Neural crest cell (in vitro differentiated cells): ENCODE results near the gene UBE2N. TPM values are rescaled to one million over a fixed set of nuclear protein-coding genes. Genes with fewer than 3 reads are reported as not detected.

ENCODE experiments used
- DNase-seq: peaks from one replicate; pipeline ENCODE4 v3.0.0; 2021; ENCODE audit warnings: low read depth, mixed read lengths, low spot score
- H3K27ac Mint-ChIP-seq: one replicate; pipeline ENCODE4 v1.8.0; 2021; ENCODE audit warnings: mild to moderate bottlenecking, mixed read lengths; ENCODE audit not compliant: unreplicated experiment
- H3K27me3 Mint-ChIP-seq: 2 replicates; pipeline ENCODE4 v1.8.0; 2021; ENCODE audit warnings: low read depth, mild to moderate bottlenecking, mixed read lengths
- H3K36me3 Mint-ChIP-seq: 2 replicates; pipeline ENCODE4 v1.8.0; 2021; ENCODE audit warnings: low read depth, mild to moderate bottlenecking, mixed read lengths
- H3K4me1 Mint-ChIP-seq: 2 replicates; pipeline ENCODE4 v1.8.0; 2021; ENCODE audit warnings: mixed read lengths
- H3K4me3 Mint-ChIP-seq: one replicate; pipeline ENCODE4 v1.8.0; 2021; ENCODE audit warnings: mild to moderate bottlenecking, mixed read lengths
- H3K9me3 Mint-ChIP-seq: 2 replicates; pipeline ENCODE4 v1.8.0; 2021; ENCODE audit warnings: mixed read lengths
- CTCF ChIP-seq: fragments of 200-600 bp; sonication (generic); conservative IDR thresholded peaks from 2 replicates; pipeline ENCODE4 v1.5.0; 2021; ENCODE audit warnings: antibody characterized with exemption, mild to moderate bottlenecking
- total RNA-seq: library from RNA; stranded (reverse); gene quantifications from 2 replicates; pipeline ENCODE4 v1.2.1, GENCODE V29; 2021

The UBE2N gene
- total RNA-seq, 1 donor from 2014 or later, result 176 TPM

- no peak for TF ChIP-seq CTCF
- Mint-ChIP-seq H3K9me3 (no peaks in the 10 kb centered on the region), H3K27ac (peak overlapping the region; percentile 98), H3K36me3 (no peaks in the 10 kb centered on the region), H3K4me1 (peaks cover 41% of the 10 kb centered on the region), H3K4me3 (peak overlapping the region; percentile 96), H3K27me3 (no peaks in the 10 kb centered on the region)
- DNase-seq, result no peak
These were observed 929 bp upstream of the UBE2N start for GRCh38 chr12:93442411-93443340.

- H3K27me3 Mint-ChIP-seq, result no peaks in the 10 kb centered on the region
- H3K27ac Mint-ChIP-seq, result peak overlapping the region; percentile 98
- H3K4me1 Mint-ChIP-seq, result peaks cover 48% of the 10 kb centered on the region
- no peaks in the 10 kb centered on the region for H3K36me3 Mint-ChIP-seq
- DNase-seq, result no peak
- H3K4me3 Mint-ChIP-seq, result peak overlapping the region; percentile 93
- TF ChIP-seq CTCF, result no peak
- H3K9me3 Mint-ChIP-seq, result no peaks in the 10 kb centered on the region
These were observed 598 bp downstream of the UBE2N start for GRCh38 chr12:93441081-93441616.

- H3K27me3 Mint-ChIP-seq, result no peaks in the 10 kb centered on the region
- H3K36me3 Mint-ChIP-seq, result no peaks in the 10 kb centered on the region
- no peaks in the 10 kb centered on the region for H3K9me3 Mint-ChIP-seq
- H3K4me1 Mint-ChIP-seq, result peaks cover 48% of the 10 kb centered on the region
- DNase-seq, result no peak
- TF ChIP-seq CTCF, result no peak
- peak overlapping the region; percentile 93 for H3K4me3 Mint-ChIP-seq
- peak overlapping the region; percentile 98 for H3K27ac Mint-ChIP-seq
These were observed 1.5 kb downstream of the UBE2N start for GRCh38 chr12:93440043-93440835.

- no peak for TF ChIP-seq CTCF
- H3K27ac Mint-ChIP-seq, result no peak overlapping the region
These were observed 3.3 kb downstream of the UBE2N start for GRCh38 chr12:93438266-93439050.

More at GRCh38 chr12:93438266-93439050, 3.3 kb downstream of the UBE2N start:
- no peak for DNase-seq
- Mint-ChIP-seq H3K9me3 (no peaks in the 10 kb centered on the region), H3K36me3 (no peaks in the 10 kb centered on the region), H3K4me3 (peak overlapping the region; percentile 76), H3K4me1 (peaks cover 48% of the 10 kb centered on the region), H3K27me3 (no peaks in the 10 kb centered on the region)
